Stomach (tissue), 9 donors: Measurements from ENCODE around the gene GH2. TPM values are rescaled to one million over a fixed set of nuclear protein-coding genes. Genes with fewer than 3 reads are reported as not detected.

Source experiments
- DNase-seq, 2 donors: peaks; one replicate each; pipeline versions ENCODE4 v3.0.0 to v3.0.0-alpha.2; 2013 to 2019
- H3K27ac ChIP-seq, 5 donors: fragments of 200-600 bp in 4 of 5; sonication (generic) in 4 of 5; one replicate each; pipeline ENCODE4 v1.5.1; 2013 to 2019; ENCODE audit warnings: mild to moderate bottlenecking in 1 of 5, moderate library complexity in 1 of 5
- H3K27me3 ChIP-seq, 3 donors: fragments of 200-600 bp; sonication (generic); one replicate each; pipeline ENCODE4 v1.5.1; 2017 to 2019; ENCODE audit warnings: mixed run types in 1 of 3
- H3K36me3 ChIP-seq, 4 donors: fragments of 200-600 bp; sonication (generic); 1 replicate in 3 of 4; 2 replicates in 1 of 4; pipeline ENCODE4 v1.5.1; 2016 to 2019
- H3K4me1 ChIP-seq, 4 donors: fragments of 200-600 bp; sonication (generic); one replicate each; pipeline ENCODE4 v1.5.1; 2016 to 2019
- H3K4me3 ChIP-seq, 4 donors: fragments of 200-600 bp; sonication (generic) in 3 of 4; one replicate each; pipeline ENCODE4 v1.5.1; 2016 to 2019; ENCODE audit warnings: mild to moderate bottlenecking in 1 of 4
- H3K9me3 ChIP-seq, 4 donors: fragments of 200-600 bp; sonication (generic); one replicate each; pipeline ENCODE4 v1.5.1; 2016 to 2019
- EP300 ChIP-seq: sonication (generic); formaldehyde crosslinking; IDR thresholded peaks from one replicate; pipeline ENCODE4 v1.6.1; 2017; ENCODE audit warnings: antibody characterized with exemption
- POLR2A ChIP-seq, 4 donors: fragments of 450-650 bp; IDR thresholded peaks; one replicate each; pipeline ENCODE4 v1.6.1; 2016; ENCODE audit warnings: antibody characterized with exemption in 4 of 4, control low read depth in 2 of 4, mild to moderate bottlenecking in 1 of 4, moderate library complexity in 1 of 4
- POLR2AphosphoS5 ChIP-seq, 3 donors: sonication (generic); formaldehyde crosslinking; IDR thresholded peaks; one replicate each; pipeline ENCODE4 v1.6.1; 2016; ENCODE audit warnings: antibody characterized with exemption in 3 of 3
- WGBS, 5 donors: extraction: QIAGEN DNeasy Blood & Tissue Kit in 3 of 5; methylation state at CpG; one replicate each; pipeline versions ENCODE4 v1.1.5 to v1.1.7; 2013 to 2018; 5-methylcytosine and 5-hydroxymethylcytosine counted together
- intact Hi-C: fragments of 100-400 bp; cut with DNase I; formaldehyde crosslinking; loops from one replicate; pipeline ENCODE4 v1.15.1; 2023; ENCODE audit warnings: low total_unique reads
- polyA plus RNA-seq, 3 donors: library from polyadenylated mRNA; stranded (reverse); fragments of 200-250 nt; gene quantifications; one replicate each; pipeline ENCODE4 v1.2.3, GENCODE V29; 2013
- total RNA-seq, 5 donors: library from RNA; depleted of rRNA; stranded (reverse); fragments of >200 nt; gene quantifications; one replicate each; pipeline versions ENCODE4 v1.1.0 to v1.2.3, GENCODE V29; 2014 to 2016
- TF ChIP-seq, protein P1 (sequence below), 7 experiments: fragments of 450-650 bp in 4 of 7; fragments of 200-600 bp in 3 of 7; sonication (generic) in 3 of 7; IDR thresholded peaks; one replicate each; pipeline ENCODE4 v1.5.1; 2016 to 2019; ENCODE audit warnings: antibody characterized with exemption in 7 of 7, control low read depth in 2 of 7, mild to moderate bottlenecking in 1 of 7
- donor health status: healthy with polysubstance abuse.
- donor health status: Bipolar disorder and iron deficiency.
- donor health status: healthy.

GH2 gene
- total and polyA plus RNA-seq, 8 donors: not detected

DNA sequence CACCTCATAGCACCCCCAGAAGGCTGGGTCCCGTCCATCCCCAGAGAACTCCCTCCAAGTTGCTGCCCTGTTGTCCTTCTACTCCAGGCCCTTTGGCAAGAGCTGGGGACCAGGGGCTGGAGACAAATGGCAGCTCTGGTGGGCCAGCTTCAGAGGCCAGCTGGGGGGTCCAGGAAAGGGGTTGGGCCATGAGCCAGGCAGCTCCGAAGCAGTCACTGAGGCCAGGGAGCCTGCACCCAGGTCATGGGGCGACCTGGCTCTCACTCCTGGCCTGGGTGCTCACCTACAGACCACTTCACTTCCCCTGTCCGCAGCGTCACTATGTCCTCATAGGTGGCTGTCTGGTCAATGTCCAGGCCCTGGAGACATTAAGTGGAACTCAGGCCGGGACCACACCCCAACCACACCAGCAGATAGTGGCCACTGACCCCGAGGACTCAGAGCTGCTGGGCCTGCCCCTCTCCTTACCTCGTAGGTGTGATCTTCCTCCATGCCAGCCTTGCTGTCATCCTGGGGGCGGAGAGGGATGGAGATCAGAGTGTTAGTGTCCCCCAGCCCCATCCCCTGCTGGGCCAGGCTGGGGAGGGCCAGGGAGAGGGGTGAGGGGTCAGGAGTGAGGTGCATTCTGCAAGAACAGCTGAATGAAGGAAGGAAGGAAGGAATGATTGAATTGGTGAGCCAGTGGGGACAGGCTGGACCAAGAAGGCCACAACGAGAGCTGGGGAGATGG is 47.4 kb upstream of the GH2 start:
- no peak overlapping the region for H3K4me3 ChIP-seq
- TF ChIP-seq, protein P1, sequence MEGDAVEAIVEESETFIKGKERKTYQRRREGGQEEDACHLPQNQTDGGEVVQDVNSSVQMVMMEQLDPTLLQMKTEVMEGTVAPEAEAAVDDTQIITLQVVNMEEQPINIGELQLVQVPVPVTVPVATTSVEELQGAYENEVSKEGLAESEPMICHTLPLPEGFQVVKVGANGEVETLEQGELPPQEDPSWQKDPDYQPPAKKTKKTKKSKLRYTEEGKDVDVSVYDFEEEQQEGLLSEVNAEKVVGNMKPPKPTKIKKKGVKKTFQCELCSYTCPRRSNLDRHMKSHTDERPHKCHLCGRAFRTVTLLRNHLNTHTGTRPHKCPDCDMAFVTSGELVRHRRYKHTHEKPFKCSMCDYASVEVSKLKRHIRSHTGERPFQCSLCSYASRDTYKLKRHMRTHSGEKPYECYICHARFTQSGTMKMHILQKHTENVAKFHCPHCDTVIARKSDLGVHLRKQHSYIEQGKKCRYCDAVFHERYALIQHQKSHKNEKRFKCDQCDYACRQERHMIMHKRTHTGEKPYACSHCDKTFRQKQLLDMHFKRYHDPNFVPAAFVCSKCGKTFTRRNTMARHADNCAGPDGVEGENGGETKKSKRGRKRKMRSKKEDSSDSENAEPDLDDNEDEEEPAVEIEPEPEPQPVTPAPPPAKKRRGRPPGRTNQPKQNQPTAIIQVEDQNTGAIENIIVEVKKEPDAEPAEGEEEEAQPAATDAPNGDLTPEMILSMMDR (IDR thresholded peaks at IDR 0.05): no peak
- no peak for TF ChIP-seq EP300
- no peak for TF ChIP-seq POLR2A (IDR thresholded peaks at IDR 0.05)
- TF ChIP-seq POLR2AphosphoS5 (IDR thresholded peaks at IDR 0.05): no peak
- WGBS, 5 donors: 84 to 90% (median 88%) methylated on average over 4 to 10 of the region's 10 CpGs
- H3K27ac ChIP-seq: no peak overlapping the region
- intact Hi-C loops: no loop called here
- DNase-seq: no peak
- no peaks in the 10 kb centered on the region for H3K36me3 ChIP-seq
- peaks cover 0 to 3% (median 0%) of the 10 kb centered on the region in 3 donors for H3K27me3 ChIP-seq
- no peaks in the 10 kb centered on the region for H3K9me3 ChIP-seq
- H3K4me1 ChIP-seq: peaks cover 0 to 21% (median 0%) of the 10 kb centered on the region in 4 donors

DNA sequence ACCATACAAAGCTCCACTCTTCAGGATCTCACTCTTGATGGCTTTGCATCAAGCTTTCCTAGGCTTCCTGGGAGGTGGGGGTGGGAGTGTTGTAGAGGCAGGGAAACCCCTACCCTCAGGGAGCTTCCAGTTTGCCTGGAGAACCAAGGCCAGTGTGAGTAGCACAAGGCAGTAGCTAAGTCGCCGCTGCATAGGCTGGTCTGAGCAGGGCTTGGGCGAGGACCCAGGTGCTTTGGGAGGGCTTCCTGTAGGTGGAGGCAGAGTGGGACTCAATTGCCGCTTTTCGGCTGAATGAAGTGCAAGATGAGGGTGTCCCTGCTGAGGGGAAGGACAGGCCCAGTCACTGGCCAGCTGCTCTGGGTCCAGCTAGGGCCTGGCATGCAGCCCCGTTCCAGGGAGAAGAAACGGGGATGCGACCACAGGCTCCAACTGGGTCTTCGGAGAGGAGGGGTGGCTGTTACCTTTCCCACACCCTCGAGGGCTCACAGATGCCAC is 46.5 kb upstream of the GH2 start:
- intact Hi-C loops: no loop called here

DNA sequence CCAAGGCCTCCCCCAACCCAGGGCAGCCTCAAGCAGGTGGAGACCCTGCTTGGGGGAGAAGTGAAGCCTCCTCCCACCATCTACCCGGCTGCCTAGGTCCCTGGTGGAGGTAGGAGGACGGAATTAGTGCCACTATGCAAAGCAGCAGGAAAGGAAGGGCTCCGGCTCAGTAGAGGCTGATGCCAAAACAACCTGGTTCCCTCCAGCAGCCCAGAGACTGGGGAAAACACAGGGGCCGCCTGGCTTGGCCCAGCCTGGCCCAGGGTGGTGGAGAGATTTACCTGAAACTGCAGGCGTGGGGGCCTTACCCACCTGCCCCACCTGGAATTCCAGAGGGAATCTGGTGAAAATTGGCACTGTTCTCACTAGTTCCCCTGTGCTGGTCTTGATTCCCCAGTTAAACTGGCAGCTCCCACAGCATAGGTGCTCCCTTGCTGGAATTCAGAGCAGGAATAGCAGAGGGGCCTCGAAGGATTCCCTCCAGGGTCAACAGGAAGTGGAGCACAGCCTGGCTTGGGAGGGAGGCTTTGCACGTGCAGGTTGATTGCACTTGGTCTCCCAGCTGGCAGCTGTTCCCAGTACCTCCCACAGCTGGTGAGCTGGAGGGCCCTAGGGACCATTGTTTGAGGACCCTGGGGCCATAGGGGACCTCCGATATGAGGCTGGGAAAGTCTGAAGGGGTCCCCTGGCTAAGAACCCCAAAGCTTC is 45.9 kb upstream of the GH2 start:
- WGBS, 5 donors: 61 to 75% (median 70%) methylated on average over 6 to 8 of the region's 8 CpGs
- Histone ChIP-seq H3K4me1 (peaks cover 0 to 21% (median 0%) of the 10 kb centered on the region in 4 donors), H3K9me3 (no peaks in the 10 kb centered on the region), H3K27me3 (no peaks in the 10 kb centered on the region), H3K4me3 (no peak overlapping the region), H3K27ac (no peak overlapping the region), H3K36me3 (no peaks in the 10 kb centered on the region)
- TF ChIP-seq, protein P1 (IDR thresholded peaks at IDR 0.05): no peak
- no peak for TF ChIP-seq POLR2A (IDR thresholded peaks at IDR 0.05)
- no peak for TF ChIP-seq EP300
- TF ChIP-seq POLR2AphosphoS5 (IDR thresholded peaks at IDR 0.05): no peak
- DNase-seq: no peak
- intact Hi-C loops: no loop called here

More for the DNA sequence above, 46.5 kb upstream of the GH2 start:
- Histone ChIP-seq H3K4me3 (no peak overlapping the region), H3K9me3 (no peaks in the 10 kb centered on the region), H3K4me1 (peaks cover 0 to 21% (median 0%) of the 10 kb centered on the region in 4 donors), H3K27ac (no peak overlapping the region), H3K27me3 (no peaks in the 10 kb centered on the region), H3K36me3 (no peaks in the 10 kb centered on the region)
- WGBS, 5 donors: 83 to 89% (median 87%) methylated on average over 10 of the region's 10 CpGs
- DNase-seq: no peak
- TF ChIP-seq POLR2A (IDR thresholded peaks at IDR 0.05) (no peak), EP300 (no peak)
- TF ChIP-seq, protein P1 (IDR thresholded peaks at IDR 0.05): no peak

DNA sequence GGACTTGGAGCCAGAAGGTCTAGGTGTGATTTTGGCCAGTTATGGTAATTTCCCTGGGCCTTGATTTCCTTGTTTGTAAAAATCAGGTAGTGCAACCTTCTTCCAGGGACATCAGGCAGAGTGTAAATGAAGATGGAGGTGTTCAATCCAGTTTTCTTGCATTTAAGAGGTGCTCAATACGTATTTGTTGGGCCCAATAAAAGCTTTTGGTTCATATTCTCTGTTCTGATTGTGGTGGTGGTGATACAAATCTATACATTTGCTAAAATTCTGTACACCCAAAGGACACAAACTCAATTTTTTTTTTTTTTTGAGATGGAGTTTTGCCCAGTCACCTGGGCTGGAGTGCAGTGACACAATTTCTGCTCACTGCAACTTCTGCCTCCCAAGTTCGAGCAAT is 44.4 kb upstream of the GH2 start:
- H3K36me3 ChIP-seq: no peaks in the 10 kb centered on the region
- intact Hi-C loops: no loop called here
- no peak overlapping the region for H3K27ac ChIP-seq
- H3K27me3 ChIP-seq: no peaks in the 10 kb centered on the region
- H3K9me3 ChIP-seq: no peaks in the 10 kb centered on the region
- peaks cover 0 to 7% (median 0%) of the 10 kb centered on the region in 4 donors for H3K4me1 ChIP-seq
- H3K4me3 ChIP-seq: no peak overlapping the region
- TF ChIP-seq EP300: no peak
- TF ChIP-seq POLR2AphosphoS5 (IDR thresholded peaks at IDR 0.05): no peak
- no peak for TF ChIP-seq POLR2A (IDR thresholded peaks at IDR 0.05)
- TF ChIP-seq, protein P1 (IDR thresholded peaks at IDR 0.05): no peak
- no peak for DNase-seq
- WGBS, 5 donors: 84 to 98% (median 93%) methylated on average over 2 of the region's 2 CpGs
